Kidney tubule cell (primary cell): ENCODE measurements around the gene FIGN.
A peak's percentile ranks its signal among the peaks of the same experiment; 100 is the strongest.

Source experiments
- DNase-seq: peaks from one replicate; pipeline ENCODE4 v3.0.0-alpha.2; 2018; ENCODE audit warnings: low spot score

Gene FIGN

DNA sequence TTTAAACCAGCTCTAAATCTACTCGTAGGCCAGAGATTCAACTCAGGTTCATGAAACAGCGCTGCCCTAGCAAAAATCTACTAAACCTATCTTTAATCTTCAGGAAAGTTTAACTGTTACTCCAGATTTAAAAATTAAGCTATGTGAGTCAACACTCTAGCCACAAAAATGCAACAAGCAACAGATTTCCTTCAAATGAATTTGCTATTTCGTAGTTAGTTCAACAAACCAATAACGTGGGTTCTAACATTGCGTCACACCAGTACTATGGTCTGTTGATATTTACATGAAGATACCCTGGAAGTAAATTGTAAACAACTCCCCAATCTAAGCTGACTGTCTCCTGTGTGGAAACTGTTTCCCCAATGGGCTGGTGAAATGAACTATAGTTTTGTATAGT is 71.2 kb downstream of the FIGN start:
- DNase-seq = peak; percentile 75

DNA sequence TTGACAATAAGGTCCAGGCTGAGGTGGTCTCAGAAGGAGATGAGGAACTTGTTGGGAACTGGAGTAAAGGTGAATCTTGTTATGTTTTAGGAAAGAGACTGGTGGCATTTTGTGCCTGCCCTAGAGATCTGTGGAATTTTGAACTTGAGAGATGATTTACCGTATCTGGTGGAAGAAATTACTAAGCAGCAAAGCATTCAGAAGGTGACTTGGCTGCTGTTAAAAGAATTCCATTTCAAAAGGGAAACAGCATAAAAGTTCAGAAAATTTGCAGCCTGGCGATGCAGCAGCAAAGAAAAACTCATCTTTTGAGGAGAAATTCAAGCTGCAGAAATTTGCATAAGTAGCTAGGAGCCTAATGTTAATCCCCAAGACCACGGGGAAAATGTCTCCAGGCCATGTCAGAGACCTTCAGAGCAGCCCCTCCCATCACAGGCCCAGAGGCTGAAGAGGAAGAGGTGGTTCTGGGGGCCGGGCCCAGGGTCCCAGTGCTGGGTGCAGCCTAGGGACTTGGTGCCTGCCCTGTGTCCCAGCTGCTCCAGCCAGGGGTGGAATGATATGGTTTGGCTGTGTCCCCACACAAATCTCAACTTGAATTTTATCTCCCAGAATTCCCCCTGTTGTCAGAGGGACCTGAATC is 73.5 kb downstream of the FIGN start:
- DNase-seq = peak; percentile 77

GRCh38 chr2:163659224-163659623 is 76.6 kb downstream of the FIGN start:
- peak; percentile 75 for DNase-seq

- no peak for DNase-seq
Measured at GRCh38 chr2:163658556-163658955, 77.3 kb downstream of the FIGN start.

- DNase-seq = no peak
Measured at GRCh38 chr2:163657281-163657656, 78.5 kb downstream of the FIGN start.

DNA sequence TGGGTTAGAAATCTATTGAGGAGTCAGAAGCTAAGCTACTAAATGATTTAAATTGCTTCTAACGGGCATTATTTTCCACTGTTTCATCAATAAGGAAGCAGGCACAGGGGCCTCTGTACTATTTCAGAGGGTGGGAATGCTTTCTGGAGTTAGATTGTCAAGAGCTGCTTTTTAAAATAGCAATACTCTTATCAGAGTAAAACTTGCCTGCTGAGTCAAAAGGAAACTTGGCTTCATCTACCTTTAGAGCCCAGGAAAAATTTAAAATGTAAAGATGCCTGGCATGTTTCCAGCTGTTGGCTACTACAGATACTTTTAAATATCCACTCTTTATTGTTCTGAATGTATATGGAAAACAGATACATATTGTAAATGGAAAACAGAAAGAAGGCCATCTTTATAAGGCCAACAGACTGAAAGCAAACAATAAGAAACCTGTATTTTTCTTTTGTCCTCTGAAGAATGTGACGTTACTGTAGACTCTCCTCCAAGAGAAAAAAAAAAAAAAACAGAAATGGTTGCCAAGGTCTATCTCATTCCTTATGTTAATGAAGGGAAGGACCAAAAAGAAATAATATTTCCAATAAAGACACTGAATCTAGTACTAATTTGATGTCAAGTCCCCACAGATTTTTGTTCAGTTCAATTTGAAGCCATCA is 79.1 kb downstream of the FIGN start:
- DNase-seq = no peak

DNA sequence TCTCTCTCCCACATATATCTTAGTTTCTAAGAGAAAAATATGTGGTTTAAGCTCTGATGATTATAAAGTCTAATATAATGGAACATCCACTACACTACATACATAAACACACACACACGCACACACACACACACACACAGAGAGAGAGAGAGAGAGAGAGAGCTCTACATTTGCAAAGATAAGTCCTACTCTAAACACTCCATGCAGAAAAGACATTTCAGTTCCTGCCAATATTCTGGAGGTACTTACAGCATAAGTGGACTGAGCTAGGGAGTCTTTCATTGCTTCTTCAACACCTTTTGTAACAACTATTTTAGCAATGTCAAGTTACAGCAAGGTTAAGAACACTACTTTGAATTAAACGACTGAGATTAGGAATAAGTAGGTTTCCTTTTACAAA is 80.1 kb downstream of the FIGN start:
- DNase-seq = no peak

- no peak for DNase-seq
Measured at GRCh38 chr2:163652751-163653150, 83.1 kb downstream of the FIGN start.

DNA sequence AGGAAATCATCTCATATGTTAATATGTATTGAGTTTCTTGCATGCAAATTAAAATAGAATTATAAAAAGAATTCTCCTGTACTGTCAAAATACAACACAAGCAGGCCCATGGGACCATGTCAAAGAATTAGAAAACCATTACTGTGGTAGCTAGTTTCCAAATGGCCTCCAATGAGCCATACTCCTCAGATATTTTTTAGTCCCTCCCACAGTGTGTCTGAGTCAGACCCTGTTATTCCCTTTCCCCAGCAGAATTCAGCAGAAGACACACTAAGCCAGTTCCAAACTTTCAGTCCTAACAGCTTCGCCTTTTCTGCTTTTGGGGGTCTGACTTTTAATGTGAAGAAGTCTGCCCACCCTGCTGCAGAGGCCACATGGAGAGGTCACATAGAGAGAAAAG is 86.7 kb downstream of the FIGN start:
- DNase-seq = peak; percentile 29

DNA sequence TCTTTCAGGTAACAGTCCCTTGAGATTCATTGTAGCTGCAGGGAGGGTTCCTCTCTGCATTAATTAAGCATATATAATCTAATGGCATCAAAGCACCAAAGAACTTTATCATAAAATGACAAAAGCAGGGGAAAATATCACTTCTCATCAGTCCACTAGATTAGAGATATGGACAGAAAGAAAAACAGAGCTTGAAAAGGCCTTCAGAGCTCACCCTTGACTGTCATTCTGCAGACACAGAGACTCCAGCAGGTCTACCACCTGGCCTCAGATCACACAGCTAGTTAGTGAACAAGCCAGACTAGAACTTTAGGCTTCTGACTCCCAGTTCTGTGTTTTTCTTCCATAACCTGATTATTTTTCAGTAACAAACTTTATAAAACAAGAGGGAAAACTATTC is 88.5 kb downstream of the FIGN start:
- no peak for DNase-seq

DNA sequence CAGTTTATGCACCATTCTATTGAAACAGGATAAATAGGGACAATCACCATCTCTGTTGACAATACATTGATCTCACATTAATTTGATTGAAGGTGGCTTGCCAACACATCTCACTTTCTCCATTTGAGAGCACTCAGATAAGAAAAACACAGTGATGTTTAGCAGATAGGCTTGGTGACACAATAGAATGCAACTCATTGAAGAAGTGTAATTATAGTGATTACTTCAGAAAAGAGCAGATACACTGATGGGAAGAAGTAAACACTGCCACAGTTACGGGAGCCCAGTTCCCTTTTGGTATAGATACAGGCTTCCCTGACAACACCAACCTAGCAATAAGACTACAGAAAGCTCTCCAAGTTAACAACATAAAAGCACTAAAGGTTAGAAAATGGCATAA is 89.1 kb downstream of the FIGN start:
- no peak for DNase-seq

GRCh38 chr2:163644238-163644637 is 91.6 kb downstream of the FIGN start:
- no peak for DNase-seq

GRCh38 chr2:163641986-163642385 is 93.8 kb downstream of the FIGN start:
- DNase-seq = peak; percentile 22

DNA sequence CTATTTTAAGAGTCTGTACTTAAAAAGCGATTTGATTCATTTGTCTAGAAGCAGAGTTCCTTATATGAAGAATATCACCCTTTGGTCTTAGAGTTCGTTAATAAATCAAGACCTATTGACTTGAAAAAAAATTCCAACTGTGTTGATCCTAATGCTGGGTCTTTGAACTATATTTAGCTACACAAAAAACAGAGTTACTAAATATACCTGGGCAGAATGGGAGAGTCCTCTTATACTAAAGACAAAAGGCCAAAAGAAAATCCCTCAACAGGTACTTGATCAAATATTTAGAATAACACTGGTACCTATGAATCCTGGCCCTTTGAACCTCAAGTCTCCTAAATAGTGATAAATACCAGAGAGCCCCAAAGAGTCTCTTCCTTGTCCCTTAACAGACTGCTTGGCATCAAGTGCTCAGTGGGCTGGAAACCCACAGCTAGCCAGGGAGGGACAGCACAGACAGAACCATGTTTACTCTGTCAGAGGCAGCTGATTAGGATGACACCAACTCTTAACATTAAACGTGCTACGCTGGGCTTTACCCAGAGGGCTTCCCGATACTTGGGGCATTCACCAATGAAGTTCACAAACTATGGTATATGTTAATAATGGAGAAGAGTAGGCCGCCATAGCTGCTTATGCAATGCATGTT is 95.1 kb downstream of the FIGN start:
- peak; percentile 34 for DNase-seq

GRCh38 chr2:163637871-163638270 is 97.9 kb downstream of the FIGN start:
- no peak for DNase-seq

DNA sequence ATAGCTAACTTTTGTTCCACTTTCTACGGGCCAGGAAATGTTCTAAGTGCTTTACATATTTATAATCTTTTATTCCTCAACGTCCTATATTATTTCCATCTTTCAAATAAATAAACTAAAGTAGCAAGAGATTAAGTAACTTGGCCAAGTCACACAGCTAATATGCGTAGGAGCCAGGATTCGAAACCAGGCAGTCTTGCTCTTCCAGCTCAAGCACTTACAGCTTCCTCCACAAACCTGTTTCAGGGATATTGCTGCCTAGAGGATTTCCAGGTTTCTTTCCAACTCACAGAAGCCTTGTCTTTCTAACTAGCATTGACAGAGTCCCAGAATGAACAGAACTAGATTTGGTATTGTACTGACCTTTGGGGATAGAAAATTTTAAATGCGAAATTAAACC is 102.5 kb downstream of the FIGN start:
- no peak for DNase-seq

DNA sequence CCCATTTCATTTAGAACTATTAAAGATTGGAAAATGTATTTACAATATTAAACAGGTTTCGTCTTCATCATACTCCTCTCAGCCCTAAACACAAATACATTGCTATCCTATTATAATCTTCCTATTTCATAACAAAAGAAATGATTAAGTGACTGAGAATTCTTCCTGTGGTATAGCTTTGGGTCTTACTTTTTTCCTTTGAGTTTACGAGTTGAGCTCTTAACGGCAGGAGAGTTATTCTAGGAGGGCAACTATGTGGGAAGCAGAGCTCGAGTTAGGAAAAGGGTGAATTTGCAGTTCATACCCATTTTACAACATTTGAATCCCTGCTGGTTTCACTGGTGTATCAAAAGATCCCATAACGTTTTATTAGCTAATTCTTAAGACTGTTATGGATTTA is 105.0 kb downstream of the FIGN start:
- no peak for DNase-seq

DNA sequence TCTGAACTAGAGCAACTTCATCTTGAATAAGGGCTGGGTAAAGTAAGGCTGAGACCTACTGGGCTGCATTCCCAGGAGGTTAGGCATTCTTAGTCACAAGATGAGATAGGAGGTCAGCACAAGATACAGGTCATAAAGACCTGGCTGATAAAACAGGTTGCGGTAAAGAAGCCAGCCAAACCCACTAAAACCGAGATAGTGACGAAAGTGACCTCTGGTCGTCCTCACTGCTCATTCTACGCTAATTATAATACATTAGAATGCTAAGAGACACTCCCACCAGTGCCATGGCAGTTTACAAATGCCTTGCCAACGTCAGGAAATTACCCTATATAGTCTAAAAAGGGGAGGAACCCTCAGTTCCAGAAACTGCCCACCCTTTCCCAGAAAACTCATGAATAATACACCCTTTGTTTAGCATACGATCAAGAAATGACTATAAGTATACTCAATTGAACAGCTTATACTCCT is 109.1 kb downstream of the FIGN start:
- DNase-seq = no peak

GRCh38 chr2:163626208-163626607 is 109.6 kb downstream of the FIGN start:
- DNase-seq = no peak

- no peak for DNase-seq
Measured at GRCh38 chr2:163625632-163626031, 110.2 kb downstream of the FIGN start.

DNA sequence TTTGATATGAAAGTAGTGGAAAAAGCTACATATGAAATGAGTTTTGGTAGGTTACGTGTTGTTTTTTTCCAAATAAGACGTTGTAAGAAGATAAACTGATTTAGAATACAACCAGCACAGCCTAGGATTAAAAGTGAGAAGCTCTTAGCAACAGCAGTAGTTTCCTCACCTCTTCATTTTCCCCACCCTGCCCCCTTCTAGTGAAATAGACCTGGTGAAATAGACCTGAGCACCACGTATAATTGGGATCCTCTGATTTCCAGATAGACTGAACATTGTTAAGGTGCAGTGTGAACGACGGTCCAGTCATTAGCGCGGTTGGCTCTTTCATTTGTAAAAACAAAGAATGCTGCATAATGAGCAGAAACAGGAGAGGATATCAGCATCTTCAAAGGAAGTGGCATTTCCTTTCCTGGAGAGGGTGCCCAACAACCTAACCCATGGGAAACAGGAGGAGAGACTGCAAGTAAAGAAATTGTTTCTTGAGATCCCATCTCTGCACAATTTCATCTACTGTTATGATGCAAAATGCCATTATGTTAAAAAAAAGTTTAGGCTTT is 114.3 kb downstream of the FIGN start:
- no peak for DNase-seq

- no peak for DNase-seq
Measured at GRCh38 chr2:163617517-163617916, 118.3 kb downstream of the FIGN start.

DNA sequence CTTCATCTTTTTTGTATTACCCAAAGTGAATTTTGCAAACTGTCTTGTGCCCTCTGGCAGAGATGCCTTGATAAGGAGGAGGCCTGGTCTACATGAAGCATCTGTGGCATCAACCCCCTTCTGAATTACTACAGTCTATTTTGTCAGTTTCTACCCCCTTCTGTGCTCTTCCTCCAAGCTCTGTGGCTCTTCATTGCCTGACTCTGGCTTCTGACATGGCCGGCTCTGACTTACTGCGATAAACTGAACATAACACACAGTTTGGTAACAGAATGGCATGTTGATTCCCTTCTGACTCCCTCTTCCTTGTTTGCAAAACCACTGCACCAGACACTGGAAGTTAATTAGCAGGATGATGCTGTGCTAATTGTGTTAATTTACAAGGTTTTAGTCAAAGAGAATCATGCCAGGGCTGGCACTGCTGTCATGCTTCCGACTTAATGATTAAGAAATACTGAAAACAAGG is 122.5 kb downstream of the FIGN start:
- DNase-seq = no peak
